Stimulated activated CD4-positive, alpha-beta T cell treated with anti-CD3 and anti-CD28 coated beads, Interleukin-1b, Interleukin-23, amount 100 ng/mL, for 1 hour (primary cell): Measurements from ENCODE around the gene UNC93B1.
"Not testable (repeated sequence)": the region's sequence is repeated elsewhere in the genome, so short reads cannot be mapped to it uniquely, and the experiment has no call there.

Source experiments
- DNase-seq, 2 donors: peaks; one replicate each; pipeline ENCODE4 v3.0.0-alpha.2; 2020; ENCODE audit warnings: low read depth in 2 of 2

The UNC93B1 gene

GRCh38 chr11:67994387-67994786 lies 9.5 kb downstream of the UNC93B1 start:
- not testable (repeated sequence) for DNase-seq

GRCh38 chr11:67993821-67994220 lies 10.1 kb downstream of the UNC93B1 start:
- DNase-seq = not testable (repeated sequence)

- DNase-seq = not testable (repeated sequence)
These were observed 12.4 kb downstream of the UNC93B1 start for GRCh38 chr11:67991347-67992121.

- DNase-seq = not testable (repeated sequence)
These were observed 13.2 kb downstream of the UNC93B1 start for GRCh38 chr11:67990546-67991346.

- DNase-seq = not testable (repeated sequence)
These were observed 18.6 kb downstream of the UNC93B1 start for GRCh38 chr11:67985302-67985701.

GRCh38 chr11:67983951-67984350 lies 19.9 kb downstream of the UNC93B1 start:
- no peak for DNase-seq

GRCh38 chr11:67982255-67982857 lies 21.5 kb downstream of the UNC93B1 start:
- DNase-seq = not testable (repeated sequence)

- DNase-seq = not testable (repeated sequence)
These were observed 22.7 kb downstream of the UNC93B1 start for GRCh38 chr11:67981226-67981625.

- DNase-seq = not testable (repeated sequence)
These were observed 25.0 kb downstream of the UNC93B1 start for GRCh38 chr11:67978766-67979418.

- not testable (repeated sequence) for DNase-seq
These were observed 29.2 kb downstream of the UNC93B1 start for GRCh38 chr11:67974746-67975145.

- DNase-seq = not testable (repeated sequence)
These were observed 38.0 kb downstream of the UNC93B1 start for GRCh38 chr11:67965830-67966348.

GRCh38 chr11:67964746-67965145 lies 39.2 kb downstream of the UNC93B1 start:
- DNase-seq = not testable (repeated sequence)

GRCh38 chr11:67963879-67964278 lies 40.0 kb downstream of the UNC93B1 start:
- DNase-seq = not testable (repeated sequence)

GRCh38 chr11:67963217-67963616 lies 40.7 kb downstream of the UNC93B1 start:
- DNase-seq = not testable (repeated sequence)

GRCh38 chr11:67956236-67956635 lies 47.7 kb downstream of the UNC93B1 start:
- DNase-seq = not testable (repeated sequence)

GRCh38 chr11:67955461-67956007 lies 48.4 kb downstream of the UNC93B1 start:
- DNase-seq = peak; percentile 43 to 65

- DNase-seq = peak in 1 of 2 donors; percentile 2
These were observed 48.9 kb downstream of the UNC93B1 start for GRCh38 chr11:67954971-67955370.

- not testable (repeated sequence) for DNase-seq
These were observed 49.6 kb downstream of the UNC93B1 start for GRCh38 chr11:67954251-67954650.

GRCh38 chr11:67950705-67951104 lies 53.2 kb downstream of the UNC93B1 start:
- DNase-seq = not testable (repeated sequence)

GRCh38 chr11:67947785-67948184 lies 56.1 kb downstream of the UNC93B1 start:
- not testable (repeated sequence) for DNase-seq

GRCh38 chr11:67946403-67946802 lies 57.5 kb downstream of the UNC93B1 start:
- not testable (repeated sequence) for DNase-seq
